GM12878 (cell line): ENCODE measurements around the gene DALRD3. TPM values are rescaled to one million over a fixed set of nuclear protein-coding genes. Genes with fewer than 3 reads are reported as not detected.

Source experiments
- ATAC-seq: fragments of 200-7000 bp; cut with Tn5 transposase; 3 replicates; pipeline ENCODE4 v1.9.1; 2020; ENCODE audit warnings: mild to moderate bottlenecking, moderate library complexity
- BruUV-seq: library from RNA; stranded (reverse); fragments of 400-500 nt; replicated peaks from 2 replicates; lab custom pipeline; 2021; lab: Mats Ljungman, UMichigan
- CTCF ChIA-PET: fragments of 300-600 bp; sonication (Branson Sonifier 250); formaldehyde crosslinking; extraction: SDS; loops from one replicate; lab custom pipeline; 2021; ENCODE audit warnings: inconsistent platforms; lab: Yijun Ruan, JAX
- POLR2A ChIA-PET: fragments of 350-600 bp; formaldehyde crosslinking; extraction: SDS; loops from one replicate; lab custom pipeline; 2021; ENCODE audit warnings: inconsistent platforms; lab: Charles Lee
- RAD21 ChIA-PET: fragments of 300-600 bp; sonication (Branson Sonifier 250); formaldehyde crosslinking; loops from one replicate; lab custom pipeline; 2023; ENCODE audit warnings: antibody characterized with exemption; ENCODE audit not compliant: unreplicated experiment; lab: Charles Lee
- SMC1A ChIA-PET: fragments of 300-600 bp; sonication (Branson Sonifier 250); formaldehyde crosslinking; loops from one replicate; lab custom pipeline; 2023; ENCODE audit not compliant: unreplicated experiment, uncharacterized antibody; lab: Charles Lee
- DNase-seq: peaks from one replicate; pipeline ENCODE4 v3.0.0-alpha.2; 2011; ENCODE audit warnings: low read depth, low spot score
- FAIRE-seq: peaks from 3 replicates; lab custom pipeline; 2011; peaks lifted over from hg19 to GRCh38; lab: Jason Lieb, UNC
- H2AFZ ChIP-seq: 2 replicates; pipeline ENCODE4 v1.6.0; 2011; ENCODE audit warnings: low read depth, low read length, control low read depth; ENCODE audit not compliant: control insufficient read depth
- H3K27ac ChIP-seq: 2 replicates; pipeline ENCODE4 v1.5.1; 2011; ENCODE audit warnings: control low read depth; ENCODE audit not compliant: control insufficient read depth, insufficient read depth
- H3K27me3 ChIP-seq, 2 experiments: replicated peaks in 1 of 2; 2 replicates each; pipeline versions ENCODE4 v1.6.0 to v1.6.1; 2011; ENCODE audit warnings: low read length in 1 of 2; ENCODE audit not compliant: control insufficient read depth in 2 of 2, insufficient read depth in 2 of 2
- H3K36me3 ChIP-seq, 2 experiments: 2 replicates each; pipeline ENCODE4 v1.5.1; 2011; ENCODE audit warnings: low read length in 1 of 2; ENCODE audit not compliant: control insufficient read depth in 2 of 2, insufficient read depth in 2 of 2
- H3K4me1 ChIP-seq: 2 replicates; pipeline ENCODE4 v1.6.1; 2011; ENCODE audit warnings: mild to moderate bottlenecking, low read length, moderate library complexity, mixed read lengths; ENCODE audit not compliant: control insufficient read depth, insufficient read depth
- H3K4me2 ChIP-seq: 2 replicates; pipeline ENCODE4 v1.6.0; 2011; ENCODE audit warnings: control low read depth; ENCODE audit not compliant: control insufficient read depth, insufficient read depth
- H3K4me3 ChIP-seq: fragments of 200-600 bp; sonication (generic); 2 replicates; pipeline ENCODE4 v1.5.1; 2016
- H3K79me2 ChIP-seq: 2 replicates; pipeline ENCODE4 v1.6.0; 2011; ENCODE audit warnings: low read length; ENCODE audit not compliant: control insufficient read depth, insufficient read depth
- H3K9ac ChIP-seq: 2 replicates; pipeline ENCODE4 v1.8.0; 2011; ENCODE audit warnings: low read length, control low read depth, mixed read lengths; ENCODE audit not compliant: control insufficient read depth, insufficient read depth
- H3K9me3 ChIP-seq: replicated peaks from 3 replicates; pipeline ENCODE4 v1.5.1; 2011; ENCODE audit warnings: mild to moderate bottlenecking, low read length; ENCODE audit not compliant: control insufficient read depth, insufficient read depth
- H4K20me1 ChIP-seq: 2 replicates; pipeline ENCODE4 v1.6.0; 2011; ENCODE audit not compliant: control insufficient read depth, insufficient read depth
- EP300 ChIP-seq, 2 experiments: fragments of 150-350 bp in 1 of 2; IDR thresholded peaks; 2 replicates each; pipeline ENCODE4 v1.6.1; 2011 to 2012; ENCODE audit warnings: low read depth in 2 of 2, low read length in 2 of 2, borderline replicate concordance in 1 of 2, improper control_type of control experiment in 1 of 2, inconsistent platforms in 1 of 2; ENCODE audit not compliant: control insufficient read depth in 1 of 2
- HCFC1 ChIP-seq: fragments of 150-350 bp; IDR thresholded peaks from 2 replicates; pipeline ENCODE4 v1.6.1; 2014; ENCODE audit warnings: low read length
- JUND ChIP-seq: IDR thresholded peaks from 2 replicates; pipeline ENCODE4 v1.6.1; 2012; ENCODE audit warnings: low read depth, mild to moderate bottlenecking, low read length, improper control_type of control experiment, moderate library complexity
- MXI1 ChIP-seq: fragments of 150-350 bp; IDR thresholded peaks from 2 replicates; pipeline ENCODE4 v1.6.1; 2011; ENCODE audit warnings: low read depth, mild to moderate bottlenecking, inconsistent platforms, low read length, improper control_type of control experiment
- MYC ChIP-seq: IDR thresholded peaks from 2 replicates; pipeline ENCODE4 v1.6.1; 2011; ENCODE audit warnings: mild to moderate bottlenecking, low read length, moderate library complexity, inconsistent platforms; ENCODE audit not compliant: insufficient read depth, insufficient replicate concordance, insufficient read length, severe bottlenecking
- PAX5 ChIP-seq: IDR thresholded peaks from 2 replicates; pipeline ENCODE4 v1.6.1; 2011; ENCODE audit warnings: low read depth, low read length, borderline replicate concordance
- USF1 ChIP-seq: IDR thresholded peaks from 2 replicates; pipeline ENCODE4 v1.6.1; 2011; ENCODE audit warnings: borderline replicate concordance, low read depth, mild to moderate bottlenecking, moderate library complexity, mixed read lengths, low read length; ENCODE audit not compliant: insufficient read depth; ENCODE audit errors: extremely low read length
- YY1 ChIP-seq: IDR thresholded peaks from 2 replicates; pipeline ENCODE4 v1.6.1; 2011; ENCODE audit warnings: low read depth, mild to moderate bottlenecking, low read length
- WGBS: methylation state at CpG from one replicate; pipeline ENCODE4 v1.1.6; 2016; ENCODE audit warnings: low lambda C conversion rate; ENCODE audit not compliant: insufficient replicate concordance, insufficient coverage; ENCODE audit errors: missing lambda C conversion rate; 5-methylcytosine and 5-hydroxymethylcytosine counted together
- in situ Hi-C: fragments of 300-500 bp; cut with MboI; formaldehyde crosslinking; loops from 9 replicates; pipeline ENCODE4 v1.14.3; 2018; ENCODE audit warnings: mixed read lengths
- intact Hi-C: fragments of 100-400 bp; cut with micrococcal nuclease; formaldehyde crosslinking; loops from one replicate; pipeline ENCODE4 v1.14.2; 2022; ENCODE audit not compliant: unreplicated experiment
- polyA plus RNA-seq, 11 experiments: library from polyadenylated mRNA; depleted of rRNA in 4 of 11; unstranded in 6 of 11; stranded (reverse) in 5 of 11; fragments of >200 nt; fragmentation: Nextera tagmentation in 4 of 11; fragmentation: Illumina TruSeq in 1 of 11; extraction: Ambion mirVana in 4 of 11; extraction: Trizol in 1 of 11; gene quantifications; 1 replicate in 1 of 11; 2 replicates in 10 of 11; pipeline versions ENCODE4 v1.2.1 to v1.2.3, GENCODE V29; 2011 to 2016; ENCODE audit warnings: inconsistent platforms in 2 of 11, missing spikeins in 2 of 11, low read depth in 1 of 11
- total RNA-seq, 4 experiments: library from RNA; depleted of rRNA in 3 of 4; stranded (reverse); fragments of >200 nt in 3 of 4; fragmentation: Illumina TruSeq in 1 of 4; extraction: Trizol in 1 of 4; gene quantifications; 2 replicates each; pipeline versions ENCODE4 v1.2.1 to v1.2.3, GENCODE V29; 2013 to 2021

DALRD3 gene
- total and polyA plus RNA-seq, 10 of the 15 experiments (the other 5 are each of a cell fraction or from before 2014, with no cell fraction given): 10.1 to 28.2 (median 21.6) TPM

GRCh38 chr3:49022688-49023171, 4.3 kb upstream of the DALRD3 start:
- no peak for FAIRE-seq

More at GRCh38 chr3:49022688-49023171, 4.3 kb upstream of the DALRD3 start:
- H4K20me1 ChIP-seq: no peaks in the 10 kb centered on the region
- WGBS: under 1% methylated on average over 12 of the region's 12 CpGs
- H3K27me3 ChIP-seq: no peaks in the 10 kb centered on the region
- TF ChIP-seq MXI1 (0 out of 2 replicates have a peak, but pooled peaks have one; percentile 19), JUND (no peak), MYC (no peak), HCFC1 (no peak), EP300 (IDR thresholded peaks at IDR 0.05; ENCODE audit: borderline replicate concordance in 1 of 2, control insufficient read depth in 1 of 2, low read depth in 2 of 2, low read length in 2 of 2) (no peak), USF1 (no peak), PAX5 (no peak), YY1 (no peak)
- peaks cover 16% of the 10 kb centered on the region for H3K4me1 ChIP-seq
- in situ Hi-C loops: no loop called here
- no peaks in the 10 kb centered on the region for H3K9me3 ChIP-seq
- intact Hi-C loops: loop anchor here (10.0 kb wide), 2 partner anchors 322 to 652 kb away; partner anchors contain the start of genes APEH and USP4
- SMC1A ChIA-PET: interaction anchor here (1.5 to 6.1 kb wide), 4 partner anchors 16 to 135 kb away, joined by 3 to 31 read pairs (median 4); partner anchors contain the start of genes P4HTM and WDR6
- H3K4me3 ChIP-seq: peak overlapping the region; percentile 95
- RAD21 ChIA-PET: interaction anchor here (0.9 to 4.1 kb wide), 5 partner anchors 16 to 81 kb away, joined by 3 to 22 read pairs (median 6); partner anchors contain the start of genes QARS1, QRICH1 and WDR6
- POLR2A ChIA-PET: interaction anchor here (0.6 to 4.3 kb wide), 8 partner anchors 9 to 104 kb away, joined by 3 to 69 read pairs (median 8); partner anchors contain the start of genes USP19 and WDR6
- ATAC-seq (no peak), DNase-seq (no peak)
- H3K79me2 ChIP-seq: peaks cover 56% of the 10 kb centered on the region
- peak overlapping the region; percentile 89 for H3K4me2 ChIP-seq
- peaks cover 19% of the 10 kb centered on the region in 2 experiments for H3K36me3 ChIP-seq
- CTCF ChIA-PET: interaction anchor here (0.7 to 5.9 kb wide), 9 partner anchors 9 to 318 kb away, joined by 3 to 83 read pairs (median 13); partner anchors contain the start of genes P4HTM, QRICH1 and WDR6
- H2AFZ ChIP-seq: peak overlapping the region; percentile 79; the same call in 1 of the 2 replicates
- H3K27ac ChIP-seq: peak overlapping the region; percentile 94
- H3K9ac ChIP-seq: peak overlapping the region; percentile 81
- BruUV-seq: no TSS peak
